GM12892 (cell line): ENCODE measurements around the gene MOB2.

Source experiments
- DNase-seq: peaks from one replicate; pipeline ENCODE4 v3.0.0; 2011; ENCODE audit not compliant: insufficient read length
- FAIRE-seq: peaks from 2 replicates; lab custom pipeline; 2011; peaks lifted over from hg19 to GRCh38; lab: Jason Lieb, UNC
- POLR2A ChIP-seq: IDR thresholded peaks from 2 replicates; pipeline ENCODE4 v1.6.1; 2011; ENCODE audit warnings: low read depth, low read length, control low read depth
- POLR2AphosphoS5 ChIP-seq: IDR thresholded peaks from 2 replicates; pipeline ENCODE4 v1.6.1; 2011; ENCODE audit warnings: low read depth, low read length, control low read depth
- TAF1 ChIP-seq: IDR thresholded peaks from 2 replicates; pipeline ENCODE4 v1.6.1; 2011; ENCODE audit warnings: low read depth, mild to moderate bottlenecking, control low read depth, low read length, borderline replicate concordance

MOB2 gene

DNA sequence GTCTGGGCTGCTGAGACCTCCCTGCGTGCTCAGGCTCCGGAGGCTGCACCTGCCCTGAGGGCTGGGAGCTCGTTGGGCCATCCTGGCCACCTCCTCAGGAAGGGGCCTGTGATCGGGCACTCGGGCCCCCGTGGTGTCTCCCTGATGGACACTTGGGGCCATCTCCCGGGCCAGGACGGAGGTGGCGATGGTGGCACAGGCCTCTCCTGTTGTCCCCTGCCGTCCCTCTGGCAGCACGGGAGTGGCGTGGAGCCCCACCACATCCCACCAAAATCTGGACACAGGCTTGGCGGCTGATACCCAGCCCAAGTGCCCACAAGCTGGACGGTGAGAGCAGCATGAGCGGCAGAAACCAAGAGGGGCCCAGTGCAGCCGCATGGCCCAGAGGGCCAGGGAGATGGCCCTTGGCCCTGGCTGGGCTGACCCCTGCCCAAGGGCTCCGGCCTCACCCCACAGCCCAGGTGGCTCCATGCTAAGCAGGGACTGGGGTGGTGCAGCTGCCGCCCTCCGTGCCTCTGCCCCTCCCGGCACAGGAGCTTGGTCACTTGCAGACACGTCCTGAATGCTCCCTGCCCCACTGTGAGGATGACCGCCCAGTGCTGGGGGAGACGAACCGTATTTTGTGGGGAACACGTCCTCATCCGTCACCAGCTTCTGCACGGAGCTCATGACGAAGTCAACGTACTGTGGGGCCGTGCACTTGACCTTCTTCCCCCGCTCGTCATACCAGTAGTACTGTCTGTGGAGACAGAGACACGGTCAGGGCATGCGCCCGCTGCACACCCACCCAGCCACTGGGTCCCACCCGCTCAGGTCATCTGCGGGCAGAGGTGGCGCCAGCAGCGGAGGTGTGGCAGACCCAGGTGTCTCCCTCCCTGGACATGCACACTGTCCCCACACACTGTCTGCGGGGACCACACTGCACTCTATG, 15.6 kb downstream of the MOB2 start:
- FAIRE-seq: no peak
- TF ChIP-seq POLR2AphosphoS5: no peak
- TF ChIP-seq POLR2A: no peak
- TF ChIP-seq TAF1: no peak
- DNase-seq: no peak

DNA sequence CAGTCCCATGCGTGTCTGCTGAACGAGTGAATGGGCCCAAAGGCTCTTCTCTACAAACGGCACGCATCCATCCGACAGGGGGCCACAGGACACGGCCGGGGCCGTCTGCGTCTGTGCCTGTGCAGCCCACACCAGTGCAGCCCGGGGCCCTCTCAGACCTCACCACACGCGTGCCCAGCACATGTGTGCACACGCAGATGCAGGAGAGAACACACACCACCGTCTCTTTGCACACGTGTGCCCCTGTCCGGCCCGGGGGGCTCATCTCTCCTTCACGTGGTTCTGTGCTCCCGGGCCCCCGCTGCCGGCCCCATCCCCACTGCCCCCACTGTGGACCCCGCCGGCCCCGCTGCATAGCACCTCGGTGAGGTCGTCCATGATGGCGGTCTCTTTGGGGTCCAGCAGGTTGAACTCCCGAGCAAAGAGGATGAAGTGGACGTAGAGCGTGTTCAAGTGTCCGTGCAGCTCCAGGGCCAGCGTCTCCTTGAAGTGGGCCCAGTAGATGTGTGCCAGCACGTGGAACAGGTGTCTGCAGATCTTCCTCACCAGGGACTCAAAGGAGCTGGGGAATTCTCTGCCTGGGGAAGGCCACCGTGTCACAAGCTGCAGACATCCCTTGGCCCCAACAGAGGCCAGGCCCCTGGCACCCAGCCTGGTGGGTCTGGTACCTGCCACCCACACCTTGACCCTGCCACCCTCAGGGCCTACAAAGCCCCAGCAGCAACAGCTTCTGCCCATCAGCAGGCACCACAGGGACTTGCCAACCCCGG, 16.5 kb downstream of the MOB2 start:
- FAIRE-seq: no peak
- no peak for DNase-seq
- TF ChIP-seq POLR2AphosphoS5 (no peak), POLR2A (no peak), TAF1 (no peak)

DNA sequence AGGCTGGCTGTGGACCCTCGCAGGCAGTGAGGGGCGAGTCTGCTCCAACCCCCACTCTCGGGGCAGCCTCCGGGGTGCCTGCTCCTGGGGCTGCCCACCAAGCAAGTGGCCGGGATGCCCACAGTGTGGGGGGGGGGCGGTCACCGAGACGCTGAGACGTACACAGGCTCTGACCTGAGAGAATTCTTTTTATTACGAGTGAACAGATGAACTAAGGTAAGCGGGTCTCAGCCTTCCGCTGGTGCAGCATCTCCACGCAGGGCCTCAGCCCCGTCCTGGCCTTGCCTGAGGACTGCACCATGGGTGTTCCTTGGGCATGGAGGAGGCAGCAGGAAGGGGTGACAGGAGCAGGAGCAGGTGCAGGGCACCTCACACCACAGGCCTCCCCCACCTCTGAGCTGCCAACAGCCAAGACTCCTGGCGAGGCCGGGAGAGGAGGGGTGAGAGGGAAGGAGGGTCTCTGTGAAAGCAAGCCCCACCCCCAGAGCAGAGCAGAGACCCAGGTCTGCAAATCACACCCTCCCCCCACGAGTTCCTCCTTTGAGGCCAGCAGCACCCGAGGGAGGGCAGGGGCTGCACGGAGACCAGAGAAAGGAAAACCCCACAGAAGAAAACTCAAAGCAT, 17.2 kb downstream of the MOB2 start:
- no peak for DNase-seq
- no peak for FAIRE-seq
- TF ChIP-seq POLR2A: no peak
- TF ChIP-seq TAF1: no peak
- no peak for TF ChIP-seq POLR2AphosphoS5

DNA sequence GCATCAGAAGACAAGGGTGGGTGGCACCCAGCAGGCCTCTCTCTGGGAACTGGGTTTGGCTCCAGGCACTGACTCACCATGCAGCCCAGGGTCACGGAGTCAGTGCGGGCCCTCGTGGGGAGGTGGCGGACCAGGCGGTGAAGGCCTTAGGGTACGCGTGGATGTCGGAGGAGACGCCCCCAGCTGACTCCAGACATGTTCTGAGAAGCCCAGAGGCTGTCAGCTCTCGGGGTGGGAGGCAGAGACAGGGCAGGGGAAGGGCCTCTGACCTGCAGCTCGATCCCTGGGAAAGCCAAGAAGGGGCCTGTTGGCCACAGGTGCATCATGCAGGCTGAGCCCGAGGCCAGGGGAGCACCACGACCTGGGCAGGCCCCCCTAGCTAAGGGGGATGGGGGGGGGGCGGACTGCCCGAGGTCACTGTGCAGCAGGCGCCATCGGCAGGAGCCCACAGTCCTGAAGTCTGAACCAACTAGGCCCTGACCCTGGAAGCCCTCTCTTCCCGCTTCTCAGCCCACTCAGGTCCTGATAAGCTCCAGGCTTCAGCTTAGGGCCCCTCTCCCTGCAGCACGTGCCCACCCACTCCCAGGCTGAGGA, 18.0 kb downstream of the MOB2 start:
- TF ChIP-seq POLR2AphosphoS5 (no peak), POLR2A (no peak)
- no peak for FAIRE-seq

DNA sequence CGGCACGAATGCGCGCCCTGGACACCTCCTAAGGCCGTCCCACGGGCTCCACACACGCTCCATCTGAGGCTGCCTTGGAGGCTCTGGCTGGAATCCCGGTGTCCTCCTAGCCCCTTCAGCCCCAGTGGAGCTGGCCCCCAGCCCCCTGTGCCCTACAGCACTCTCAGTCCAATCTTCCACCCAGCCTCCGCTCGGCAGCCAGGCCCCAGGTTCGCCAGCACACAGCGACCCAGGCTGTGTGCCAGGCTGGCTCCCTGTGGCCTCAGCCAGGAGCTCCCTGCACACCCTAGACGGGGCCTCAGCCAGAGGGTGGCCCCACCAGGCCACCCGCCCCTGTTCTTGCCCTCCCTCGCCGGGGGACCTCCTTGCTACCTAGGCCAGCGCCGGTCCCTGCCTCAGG, 18.6 kb downstream of the MOB2 start:
- no peak for FAIRE-seq
- DNase-seq: no peak
- TF ChIP-seq TAF1 (no peak), POLR2A (no peak), POLR2AphosphoS5 (no peak)

More for the DNA sequence above, 18.0 kb downstream of the MOB2 start:
- no peak for DNase-seq

DNA sequence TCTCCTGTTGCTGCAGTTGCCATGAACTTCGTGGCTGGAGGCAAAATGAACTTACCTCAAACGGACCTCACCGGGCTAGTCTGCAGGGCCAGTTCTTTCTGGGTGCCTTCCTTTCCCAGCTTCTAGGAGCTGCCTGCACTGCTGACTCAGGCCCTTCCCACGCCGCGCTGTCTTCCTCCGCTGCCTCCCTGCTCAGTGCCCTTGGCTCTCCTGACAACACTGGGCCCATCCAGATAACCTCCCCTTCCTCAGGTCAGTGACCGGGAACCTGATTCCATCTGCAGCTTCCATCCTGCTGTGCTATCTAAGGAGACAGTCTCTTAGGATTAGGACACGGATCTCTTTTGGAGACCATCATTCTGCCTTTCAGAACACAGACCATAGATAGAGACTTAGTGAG, 19.3 kb downstream of the MOB2 start:
- no peak for TF ChIP-seq POLR2A
- TF ChIP-seq TAF1: no peak
- TF ChIP-seq POLR2AphosphoS5: no peak
- FAIRE-seq: no peak
- no peak for DNase-seq

DNA sequence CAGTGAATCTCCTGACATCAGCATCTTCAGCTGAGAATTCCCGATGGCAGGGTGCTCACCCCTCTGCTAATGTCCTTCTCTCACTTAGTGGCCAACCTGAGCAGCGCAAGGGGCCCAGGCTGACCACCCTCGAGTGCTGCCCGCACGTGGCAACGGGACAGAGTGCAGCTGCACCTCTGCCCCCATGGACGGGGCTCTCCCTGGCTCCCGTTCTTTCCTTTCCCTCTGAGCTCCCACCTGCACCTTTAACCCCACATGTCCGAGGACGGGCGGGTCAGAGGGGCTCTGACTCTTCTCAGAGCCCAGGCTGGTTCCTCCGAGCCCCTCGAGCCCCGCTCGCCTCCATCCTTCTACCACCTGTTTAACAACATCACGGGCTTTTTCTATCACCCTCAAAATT, 19.8 kb downstream of the MOB2 start:
- no peak for TF ChIP-seq POLR2AphosphoS5
- TF ChIP-seq TAF1: no peak
- no peak for TF ChIP-seq POLR2A
- FAIRE-seq (no peak), DNase-seq (no peak)

DNA sequence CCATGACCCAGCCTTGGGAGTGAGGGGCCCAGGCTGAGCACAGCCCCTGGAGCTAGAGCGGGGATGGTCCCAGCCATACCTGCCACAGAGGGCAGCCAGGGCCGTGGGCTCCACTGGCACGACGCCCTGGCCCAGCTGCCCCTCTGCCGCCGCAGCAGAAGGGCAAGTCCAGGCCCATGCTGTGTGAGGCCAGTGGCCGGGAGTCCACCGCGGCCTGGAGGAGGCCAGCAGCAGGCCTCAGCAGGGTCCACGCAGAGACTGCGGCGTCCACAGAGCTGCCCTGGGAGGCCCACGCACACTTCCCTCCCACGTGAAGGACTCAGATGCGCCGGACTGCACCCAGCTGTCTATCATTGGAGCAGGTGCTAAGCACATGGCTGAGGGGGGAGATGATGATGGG, 23.5 kb downstream of the MOB2 start:
- no peak for DNase-seq
- FAIRE-seq: no peak
- TF ChIP-seq TAF1 (no peak), POLR2A (no peak), POLR2AphosphoS5 (no peak)

DNA sequence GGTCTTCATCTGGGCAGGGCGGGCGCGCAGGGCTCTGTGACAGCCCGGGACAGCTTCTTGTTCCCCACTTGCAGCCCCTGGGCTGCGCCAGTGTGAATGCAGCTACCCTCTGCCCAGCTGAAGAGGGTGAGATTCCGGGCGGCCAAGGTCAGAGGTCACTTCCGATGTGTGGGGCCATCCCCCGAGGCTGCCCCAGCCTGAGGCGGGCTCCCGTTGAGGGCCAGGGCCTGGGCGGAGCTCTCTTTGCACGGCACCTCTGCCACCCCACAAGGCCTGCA, 23.9 kb downstream of the MOB2 start:
- FAIRE-seq (no peak), DNase-seq (no peak)
- no peak for TF ChIP-seq POLR2A
- no peak for TF ChIP-seq TAF1
- TF ChIP-seq POLR2AphosphoS5: no peak

DNA sequence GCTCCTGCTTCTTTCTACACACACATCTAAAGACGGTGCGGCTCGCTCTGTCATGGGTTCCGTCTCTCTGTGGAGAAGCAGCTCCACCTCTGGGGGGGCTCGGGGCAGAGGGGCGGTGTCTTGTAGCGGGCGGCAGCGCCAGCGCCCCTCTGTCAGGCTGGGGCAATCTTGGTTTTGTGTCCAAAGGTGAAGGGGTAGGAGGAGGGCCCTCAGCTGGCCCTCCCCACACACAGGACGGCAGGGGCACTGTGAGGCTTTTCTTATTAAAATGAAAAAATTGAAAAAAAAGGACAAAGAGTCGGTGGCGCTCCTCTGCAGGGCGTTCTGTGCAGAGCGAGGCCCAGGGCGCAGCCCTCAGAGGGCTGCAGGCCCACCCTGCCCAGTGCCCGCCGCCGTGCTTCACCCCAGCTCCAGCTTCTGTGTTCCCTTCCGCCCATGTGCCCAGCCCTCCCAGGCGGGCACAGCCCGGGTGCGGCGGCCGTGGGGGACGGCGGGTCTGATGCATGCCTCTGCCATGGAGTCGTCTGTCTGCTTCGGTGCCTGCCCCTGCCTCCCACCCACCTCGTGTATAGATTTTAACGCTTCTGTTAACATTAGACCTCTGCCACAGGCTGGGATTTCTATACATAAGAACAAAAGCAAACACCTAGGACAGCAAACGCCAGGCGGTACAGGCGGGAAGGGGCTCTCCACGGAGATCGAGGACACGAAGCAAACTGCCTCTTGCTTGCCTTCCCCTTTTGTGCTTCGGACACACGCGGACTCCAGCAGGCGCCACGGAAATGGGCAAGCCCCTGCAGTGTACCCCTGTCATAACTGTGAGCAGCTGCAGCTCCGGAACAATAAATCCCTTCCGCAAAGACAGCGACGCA, 24.5 kb downstream of the MOB2 start:
- FAIRE-seq (no peak), DNase-seq (no peak)
- TF ChIP-seq TAF1: no peak
- TF ChIP-seq POLR2AphosphoS5: no peak
- TF ChIP-seq POLR2A: no peak
